IMR-90 (cell line): Measurements from ENCODE around the gene PAM16. TPM values are rescaled to one million over a fixed set of nuclear protein-coding genes. Genes with fewer than 3 reads are reported as not detected.

Experiments used
- ATAC-seq: fragments of 200-7000 bp; cut with Tn5 transposase; 2 replicates; pipeline ENCODE4 v1.9.1; 2020; ENCODE audit warnings: low read depth, mild to moderate bottlenecking, moderate library complexity
- BruUV-seq: library from RNA; stranded (reverse); fragments of 400-500 nt; replicated peaks from 2 replicates; lab custom pipeline; 2021; lab: Mats Ljungman, UMichigan
- CTCF ChIA-PET: fragments of 300-600 bp; formaldehyde crosslinking; extraction: SDS; loops from one replicate; lab custom pipeline; 2021; ENCODE audit warnings: antibody characterized with exemption; lab: Yijun Ruan, JAX
- POLR2A ChIA-PET: fragments of 300-600 bp; sonication (Branson Sonifier 250); formaldehyde crosslinking; loops from one replicate; lab custom pipeline; 2022; ENCODE audit warnings: antibody characterized with exemption; ENCODE audit not compliant: unreplicated experiment; lab: Charles Lee
- DNase-seq: peaks from one replicate; pipeline ENCODE4 v3.0.0; 2013
- H2AFZ ChIP-seq: replicated peaks from 2 replicates; pipeline ENCODE3; 2013; ENCODE audit warnings: low read length, mild to moderate bottlenecking; ENCODE audit not compliant: poor library complexity
- H2AK5ac ChIP-seq: 2 replicates; pipeline ENCODE4 v1.6.1; 2013; ENCODE audit warnings: low read depth, low read length, inconsistent platforms
- H2AK9ac ChIP-seq: replicated peaks from 2 replicates; pipeline ENCODE3; 2013; ENCODE audit warnings: mild to moderate bottlenecking, low read depth, low read length, moderate library complexity; ENCODE audit not compliant: poor library complexity
- H2BK120ac ChIP-seq: 2 replicates; pipeline ENCODE4 v1.6.1; 2013; ENCODE audit warnings: low read depth, low read length, inconsistent platforms
- H2BK15ac ChIP-seq: 3 replicates; pipeline ENCODE4 v1.6.1; 2013; ENCODE audit warnings: low read depth, low read length, inconsistent platforms
- H2BK20ac ChIP-seq: 2 replicates; pipeline ENCODE4 v1.6.1; 2013; ENCODE audit warnings: low read depth, mild to moderate bottlenecking, inconsistent platforms, low read length, moderate library complexity
- H2BK5ac ChIP-seq: 2 replicates; pipeline ENCODE4 v1.6.1; 2013; ENCODE audit warnings: mild to moderate bottlenecking, low read depth, low read length, inconsistent platforms; ENCODE audit not compliant: poor library complexity, severe bottlenecking
- H3K14ac ChIP-seq: replicated peaks from 2 replicates; pipeline ENCODE4 v1.6.1; 2013; ENCODE audit warnings: low read depth, low read length, inconsistent platforms
- H3K18ac ChIP-seq: 2 replicates; pipeline ENCODE4 v1.6.1; 2013; ENCODE audit warnings: low read depth, low read length, control low read depth
- H3K23ac ChIP-seq: 2 replicates; pipeline ENCODE4 v1.6.1; 2013; ENCODE audit warnings: low read depth, low read length, inconsistent platforms
- H3K27ac ChIP-seq: 2 replicates; pipeline ENCODE4 v1.5.1; 2013; ENCODE audit warnings: mild to moderate bottlenecking, control low read depth, low read length; ENCODE audit not compliant: insufficient read depth
- H3K27me3 ChIP-seq: 2 replicates; pipeline ENCODE4 v1.6.1; 2013; ENCODE audit warnings: low read length; ENCODE audit not compliant: control insufficient read depth, insufficient read depth
- H3K36me3 ChIP-seq: 2 replicates; pipeline ENCODE4 v1.6.1; 2013; ENCODE audit warnings: low read length, mixed read lengths; ENCODE audit not compliant: control insufficient read depth, insufficient read depth
- H3K4ac ChIP-seq: 2 replicates; pipeline ENCODE4 v1.6.1; 2013; ENCODE audit warnings: low read depth, low read length, inconsistent platforms
- H3K4me1 ChIP-seq: 2 replicates; pipeline ENCODE4 v1.6.1; 2013; ENCODE audit warnings: low read length, mixed read lengths; ENCODE audit not compliant: control insufficient read depth, insufficient read depth
- H3K4me2 ChIP-seq: 2 replicates; pipeline ENCODE4 v1.6.1; 2013; ENCODE audit warnings: low read depth, mild to moderate bottlenecking, control low read depth, low read length, moderate library complexity
- H3K4me3 ChIP-seq: 2 replicates; pipeline ENCODE4 v1.5.1; 2013; ENCODE audit warnings: low read depth, mild to moderate bottlenecking, control low read depth, low read length, moderate library complexity; ENCODE audit not compliant: insufficient read depth
- H3K56ac ChIP-seq: 2 replicates; pipeline ENCODE4 v1.6.1; 2013; ENCODE audit warnings: low read length, inconsistent platforms; ENCODE audit not compliant: insufficient read depth; ENCODE audit errors: extremely low read depth
- H3K79me1 ChIP-seq, 2 experiments: 2 replicates each; pipeline ENCODE4 v1.6.1; 2013; ENCODE audit warnings: low read length in 2 of 2, inconsistent platforms in 1 of 2, low read depth in 1 of 2
- H3K9ac ChIP-seq: 2 replicates; pipeline ENCODE4 v1.6.1; 2013; ENCODE audit warnings: low read depth, low read length, control low read depth
- H3K9me1 ChIP-seq: 2 replicates; pipeline ENCODE4 v1.6.1; 2013; ENCODE audit warnings: low read length, inconsistent platforms; ENCODE audit not compliant: insufficient read depth
- H3K9me3 ChIP-seq: 2 replicates; pipeline ENCODE4 v1.6.1; 2013; ENCODE audit warnings: low read length; ENCODE audit not compliant: control insufficient read depth, insufficient read depth
- H4K20me1 ChIP-seq: 2 replicates; pipeline ENCODE4 v1.6.1; 2013; ENCODE audit warnings: low read length, inconsistent platforms; ENCODE audit not compliant: insufficient read depth
- H4K5ac ChIP-seq: 2 replicates; pipeline ENCODE4 v1.6.1; 2013; ENCODE audit warnings: mild to moderate bottlenecking, low read depth, low read length, control low read depth
- H4K8ac ChIP-seq, 2 experiments: 2 replicates each; pipeline ENCODE4 v1.6.1; 2013; ENCODE audit warnings: low read depth in 2 of 2, low read length in 2 of 2, control low read depth in 1 of 2, inconsistent platforms in 1 of 2
- H4K91ac ChIP-seq: 2 replicates; pipeline ENCODE4 v1.6.1; 2013; ENCODE audit warnings: low read depth, low read length, inconsistent platforms; ENCODE audit not compliant: insufficient read depth
- CTCF ChIP-seq: conservative IDR thresholded peaks from 2 replicates; pipeline ENCODE4 v1.5.1; 2012; ENCODE audit warnings: mild to moderate bottlenecking, low read depth, low read length, improper control_type of control experiment
- SMC3 ChIP-seq: fragments of 150-350 bp; IDR thresholded peaks from 2 replicates; pipeline ENCODE4 v1.6.1; 2016; ENCODE audit warnings: low read depth, mild to moderate bottlenecking, antibody characterized with exemption, low read length, moderate library complexity
- USF2 ChIP-seq: fragments of 150-350 bp; IDR thresholded peaks from 2 replicates; pipeline ENCODE4 v1.6.1; 2017; ENCODE audit warnings: mild to moderate bottlenecking, antibody characterized with exemption, low read length, low read depth
- WGBS, 2 experiments: methylation state at CpG; one replicate each; pipeline versions ENCODE4 v1.1.5 to v1.1.7; 2013; ENCODE audit warnings: missing lambda C conversion rate in 2 of 2; ENCODE audit not compliant: insufficient read length in 1 of 2; ENCODE audit errors: extremely low coverage in 2 of 2; 5-methylcytosine and 5-hydroxymethylcytosine counted together
- dilution Hi-C: fragments of 300-500 bp; cut with HindIII; formaldehyde crosslinking; loops from one replicate; pipeline ENCODE4 v1.14.3; 2018; ENCODE audit warnings: low sequenced_read_pairs; ENCODE audit not compliant: unreplicated experiment
- in situ Hi-C: fragments of 300-500 bp; cut with MboI; formaldehyde crosslinking; loops from 3 replicates; pipeline ENCODE4 v1.14.3; 2019; ENCODE audit warnings: low sequenced_read_pairs, inconsistent platforms, mixed read lengths
- intact Hi-C: fragments of 100-400 bp; cut with micrococcal nuclease; formaldehyde crosslinking; loops from 2 replicates; pipeline ENCODE4 v1.10.0; 2022
- polyA plus RNA-seq, 3 experiments: library from polyadenylated mRNA; depleted of rRNA; stranded (reverse); fragments of >200 nt; gene quantifications; 2 replicates each; pipeline ENCODE4 v1.2.3, GENCODE V29; 2012; ENCODE audit warnings: low replicate concordance in 1 of 3
- total RNA-seq: library from RNA; depleted of rRNA; stranded (reverse); fragments of >200 nt; gene quantifications from 2 replicates; pipeline ENCODE4 v1.2.3, GENCODE V29; 2012

The PAM16 gene
- total and polyA plus RNA-seq, 2 of the 4 experiments (the other 2 are of a cell fraction) = 17.9 to 48.4 TPM

- Histone ChIP-seq H3K56ac (0 out of 2 replicates have a peak overlapping the region, but pooled peaks have one; percentile 3), H3K36me3 (peaks cover 16% of the 10 kb centered on the region), H3K4me1 (peaks cover 46% of the 10 kb centered on the region), H2AK5ac (peak overlapping the region; percentile 93), H3K9me1 (peaks cover 21% of the 10 kb centered on the region), H4K91ac (peak overlapping the region; percentile 75; the same call in 1 of the 2 replicates), H2AFZ (peak overlapping the region; percentile 61), H2BK15ac (peak overlapping the region; percentile 70; the same call in 2 of the 3 replicates), H3K18ac (no peak overlapping the region), H3K27ac (peak overlapping the region; percentile 18; the same call in 1 of the 2 replicates), H2AK9ac (peak overlapping the region; percentile 94), H3K4ac (peak overlapping the region; percentile 87; the same call in 1 of the 2 replicates), H3K27me3 (no peaks in the 10 kb centered on the region), H3K9ac (no peak overlapping the region), H3K4me2 (no peak overlapping the region), H2BK20ac (0 out of 2 replicates have a peak overlapping the region, but pooled peaks have one; percentile 42), H3K23ac (no peak overlapping the region), H4K5ac (no peak overlapping the region), H3K14ac (peak overlapping the region; percentile 74; the same call in 1 of the 2 replicates), H2BK120ac (peak overlapping the region; percentile 62), H2BK5ac (peak overlapping the region; percentile 54), H3K79me1 (peaks cover 0 to 76% of the 10 kb centered on the region in 2 experiments; a peak in 2 of 4 replicates), H3K9me3 (no peaks in the 10 kb centered on the region), H4K20me1 (peaks cover 44% of the 10 kb centered on the region), H4K8ac (peak overlapping the region; percentile 36 to 74; a peak in 2 of 4 replicates), H3K4me3 (no peak overlapping the region)
- ChIA-PET CTCF (interaction anchor here (2.4 kb wide), 1 partner anchor 15 kb away, joined by 7 read pairs; no protein-coding TSS in a partner anchor), POLR2A (no interaction called here)
- 91% methylated on average over 10 of the region's 20 CpGs; no CpG with 5 or more reads in 1 of the 2 experiments for WGBS, 2 experiments
- intact Hi-C loops (no loop called here), in situ Hi-C loops (no loop called here), dilution Hi-C loops (no loop called here)
- no peak for DNase-seq
- TF ChIP-seq SMC3 (no peak), USF2 (no peak), CTCF (no peak)
- ATAC-seq = no peak
- no TSS peak for BruUV-seq
Measured at GRCh38 chr16:4387781-4388180, 36.7 kb upstream of the PAM16 start.
